IPS DF 19.7 (cell line): ENCODE results near the gene LPIN3.

Source experiments
- DNase-seq: peaks from one replicate; pipeline ENCODE4 v3.0.0-alpha.2; 2013; ENCODE audit warnings: low read depth, low spot score

LPIN3 gene

GRCh38 chr20:41392871-41393704, 52.5 kb downstream of the LPIN3 start:
- DNase-seq = no peak

- no peak for DNase-seq
Observed at GRCh38 chr20:41393705-41394066, 53.1 kb downstream of the LPIN3 start.

GRCh38 chr20:41394081-41394480, 53.5 kb downstream of the LPIN3 start:
- DNase-seq = no peak

- no peak for DNase-seq
Observed at GRCh38 chr20:41394931-41395666, 54.5 kb downstream of the LPIN3 start.

GRCh38 chr20:41395667-41396664, 55.3 kb downstream of the LPIN3 start:
- DNase-seq = no peak

- DNase-seq = no peak
Observed at GRCh38 chr20:41398408-41398807, 57.8 kb downstream of the LPIN3 start.

- DNase-seq = no peak
Observed at GRCh38 chr20:41403604-41404003, 63.0 kb downstream of the LPIN3 start.

- no peak for DNase-seq
Observed at GRCh38 chr20:41405436-41405835, 64.8 kb downstream of the LPIN3 start.

- no peak for DNase-seq
Observed at GRCh38 chr20:41406353-41406752, 65.7 kb downstream of the LPIN3 start.

GRCh38 chr20:41406896-41407444, 66.3 kb downstream of the LPIN3 start:
- DNase-seq = no peak

- no peak for DNase-seq
Observed at GRCh38 chr20:41407607-41408006, 67.0 kb downstream of the LPIN3 start.

GRCh38 chr20:41408156-41408794, 67.7 kb downstream of the LPIN3 start:
- DNase-seq = no peak

GRCh38 chr20:41408986-41409385, 68.4 kb downstream of the LPIN3 start:
- no peak for DNase-seq
